Muscle layer of colon (tissue), 2 donors: ENCODE data around the gene AP2B1.

Source experiments
- H3K27ac ChIP-seq: one replicate; pipeline ENCODE4 v1.7.0; 2013; ENCODE audit warnings: low read depth, mild to moderate bottlenecking, low read length, moderate library complexity
- H3K27me3 ChIP-seq, 2 donors: one replicate each; pipeline ENCODE4 v1.7.0; 2013; ENCODE audit warnings: low read length in 2 of 2, mild to moderate bottlenecking in 2 of 2; ENCODE audit not compliant: insufficient read depth in 2 of 2, control insufficient read depth in 1 of 2
- H3K36me3 ChIP-seq: one replicate; pipeline ENCODE4 v1.7.0; 2013; ENCODE audit warnings: mild to moderate bottlenecking, low read length; ENCODE audit not compliant: insufficient read depth
- H3K4me1 ChIP-seq: one replicate; pipeline ENCODE4 v1.7.0; 2013; ENCODE audit warnings: mild to moderate bottlenecking, low read length; ENCODE audit not compliant: insufficient read depth
- H3K4me3 ChIP-seq, 2 donors: one replicate each; pipeline ENCODE4 v1.7.0; 2013; ENCODE audit warnings: low read length in 2 of 2, low read depth in 1 of 2, mild to moderate bottlenecking in 1 of 2, moderate library complexity in 1 of 2
- H3K9ac ChIP-seq: one replicate; pipeline ENCODE4 v1.7.0; 2013; ENCODE audit warnings: low read length
- H3K9me3 ChIP-seq: one replicate; pipeline ENCODE4 v1.7.0; 2013; ENCODE audit warnings: mild to moderate bottlenecking, low read length
- donor health status: abdominal sarcoma.
- donor health status: Adenocarcinoma of cecum.

Gene AP2B1

GRCh38 chr17:35731917-35732805, 145.0 kb downstream of the AP2B1 start:
- no peaks in the 10 kb centered on the region for H3K9me3 ChIP-seq
- no peaks in the 10 kb centered on the region for H3K36me3 ChIP-seq
- H3K27ac ChIP-seq, result no peak overlapping the region
- no peaks in the 10 kb centered on the region for H3K27me3 ChIP-seq
- no peak overlapping the region for H3K9ac ChIP-seq
- H3K4me1 ChIP-seq, result peaks cover 11% of the 10 kb centered on the region
- H3K4me3 ChIP-seq, result peak overlapping the region in 1 of 2 donors; percentile 61

- Histone ChIP-seq H3K4me3 (no peak overlapping the region), H3K36me3 (no peaks in the 10 kb centered on the region), H3K4me1 (peaks cover 11% of the 10 kb centered on the region), H3K27me3 (no peaks in the 10 kb centered on the region), H3K9me3 (no peaks in the 10 kb centered on the region), H3K27ac (no peak overlapping the region), H3K9ac (no peak overlapping the region)
Measured at GRCh38 chr17:35732806-35733136, 145.6 kb downstream of the AP2B1 start.

GRCh38 chr17:35733366-35733765, 146.2 kb downstream of the AP2B1 start:
- H3K36me3 ChIP-seq, result no peaks in the 10 kb centered on the region
- peaks cover 11% of the 10 kb centered on the region for H3K4me1 ChIP-seq
- H3K27ac ChIP-seq, result no peak overlapping the region
- H3K9ac ChIP-seq, result no peak overlapping the region
- no peaks in the 10 kb centered on the region for H3K9me3 ChIP-seq
- H3K4me3 ChIP-seq, result no peak overlapping the region
- no peaks in the 10 kb centered on the region for H3K27me3 ChIP-seq

DNA sequence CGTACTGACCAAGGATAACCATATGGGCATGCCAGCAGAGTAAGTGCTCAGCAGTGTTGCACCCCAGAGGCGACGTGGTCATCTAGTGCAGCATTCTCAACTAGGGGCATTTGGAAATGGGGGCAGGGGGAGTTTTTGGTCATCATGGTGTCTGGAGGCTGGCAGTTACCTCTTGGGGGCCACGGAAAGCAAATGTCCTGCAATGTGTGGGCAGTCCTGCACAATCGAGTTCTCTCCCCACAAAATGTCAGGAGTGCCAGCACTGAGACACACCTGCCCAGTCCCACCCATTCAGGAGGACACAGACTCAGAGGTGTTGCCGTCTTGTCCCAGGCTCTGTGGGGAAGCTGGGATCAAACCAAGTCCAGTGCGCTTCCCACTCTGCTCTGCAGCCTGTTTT, 147.3 kb downstream of the AP2B1 start:
- H3K4me3 ChIP-seq, result no peak overlapping the region
- no peak overlapping the region for H3K9ac ChIP-seq
- H3K4me1 ChIP-seq, result peaks cover 11% of the 10 kb centered on the region
- no peaks in the 10 kb centered on the region for H3K9me3 ChIP-seq
- no peaks in the 10 kb centered on the region for H3K27me3 ChIP-seq
- no peak overlapping the region for H3K27ac ChIP-seq
- no peaks in the 10 kb centered on the region for H3K36me3 ChIP-seq

DNA sequence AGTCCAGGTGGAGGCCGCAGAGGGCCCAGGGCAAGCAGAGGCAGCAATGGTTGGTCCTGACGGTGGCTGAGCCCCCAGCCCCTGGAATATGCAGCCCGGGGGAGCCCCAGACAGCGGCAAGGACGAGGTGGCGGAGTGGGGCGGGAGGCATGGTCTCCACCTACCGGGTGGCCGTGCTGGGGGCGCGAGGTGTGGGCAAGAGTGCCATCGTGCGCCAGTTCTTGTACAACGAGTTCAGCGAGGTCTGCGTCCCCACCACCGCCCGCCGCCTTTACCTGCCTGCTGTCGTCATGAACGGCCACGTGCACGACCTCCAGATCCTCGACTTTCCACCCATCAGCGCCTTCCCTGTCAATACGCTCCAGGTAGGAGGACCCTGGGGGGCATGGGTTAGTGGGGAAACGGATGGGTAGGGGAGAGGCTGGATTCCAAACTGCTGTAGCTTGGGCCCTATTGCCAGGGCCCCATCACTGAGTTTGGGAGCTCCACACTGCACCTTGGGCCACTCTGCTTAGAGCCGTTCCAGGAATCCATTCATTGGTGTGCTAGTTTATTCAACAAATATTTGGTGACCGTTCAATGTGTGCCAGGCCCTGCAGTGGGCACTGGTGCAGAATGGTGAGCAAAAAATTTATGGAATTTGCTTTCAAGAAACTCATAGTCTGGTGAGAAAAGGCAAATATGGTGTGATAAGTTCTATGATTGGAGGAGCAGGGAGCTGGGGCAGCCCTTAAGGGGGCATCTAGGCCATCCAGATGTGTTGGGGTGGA, 148.1 kb downstream of the AP2B1 start:
- Histone ChIP-seq H3K36me3 (no peaks in the 10 kb centered on the region), H3K4me1 (peaks cover 11% of the 10 kb centered on the region), H3K9me3 (no peaks in the 10 kb centered on the region), H3K27ac (no peak overlapping the region), H3K4me3 (no peak overlapping the region), H3K27me3 (peaks cover 1 to 3% of the 10 kb centered on the region in 2 donors), H3K9ac (no peak overlapping the region)

- H3K36me3 ChIP-seq, result no peaks in the 10 kb centered on the region
- no peak overlapping the region for H3K4me3 ChIP-seq
- peaks cover 1% of the 10 kb centered on the region for H3K4me1 ChIP-seq
- H3K9me3 ChIP-seq, result no peaks in the 10 kb centered on the region
- peaks cover 8 to 10% of the 10 kb centered on the region in 2 donors for H3K27me3 ChIP-seq
- no peak overlapping the region for H3K9ac ChIP-seq
- no peak overlapping the region for H3K27ac ChIP-seq
Measured at GRCh38 chr17:35736236-35736635, 149.1 kb downstream of the AP2B1 start.

DNA sequence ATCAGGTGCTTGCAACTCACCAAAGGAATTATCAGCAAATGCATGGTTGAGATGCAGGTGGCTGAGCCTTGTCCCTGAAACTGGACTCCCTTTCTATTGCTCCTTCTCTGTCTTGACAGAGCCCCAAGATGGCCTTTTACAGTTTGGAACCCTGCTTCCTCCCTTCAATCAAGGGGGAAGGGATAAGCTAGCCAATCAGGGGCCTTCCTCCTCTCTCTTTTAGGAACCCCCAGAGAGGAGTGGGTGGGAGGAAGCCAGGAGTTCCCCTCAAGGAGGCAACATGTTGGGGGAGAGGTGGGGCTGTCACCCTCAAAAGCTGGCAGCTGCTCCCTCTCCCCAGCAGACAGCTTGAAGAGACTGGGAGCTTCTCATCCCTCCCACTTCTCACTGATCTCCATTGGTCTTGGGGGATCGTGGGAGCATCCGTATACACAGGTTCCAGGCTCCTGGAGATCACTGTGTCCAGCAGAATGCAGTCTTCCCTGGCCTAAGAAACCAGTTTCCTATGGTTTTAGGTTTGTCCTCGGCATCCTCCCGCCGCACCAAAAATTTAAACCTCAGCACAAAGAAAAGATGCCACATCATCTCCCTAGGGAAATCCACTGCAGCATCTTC, 151.5 kb downstream of the AP2B1 start:
- no peaks in the 10 kb centered on the region for H3K9me3 ChIP-seq
- H3K4me1 ChIP-seq, result no peaks in the 10 kb centered on the region
- peaks cover 29 to 30% of the 10 kb centered on the region in 2 donors for H3K27me3 ChIP-seq
- no peak overlapping the region for H3K27ac ChIP-seq
- H3K9ac ChIP-seq, result no peak overlapping the region
- no peaks in the 10 kb centered on the region for H3K36me3 ChIP-seq
- H3K4me3 ChIP-seq, result no peak overlapping the region

DNA sequence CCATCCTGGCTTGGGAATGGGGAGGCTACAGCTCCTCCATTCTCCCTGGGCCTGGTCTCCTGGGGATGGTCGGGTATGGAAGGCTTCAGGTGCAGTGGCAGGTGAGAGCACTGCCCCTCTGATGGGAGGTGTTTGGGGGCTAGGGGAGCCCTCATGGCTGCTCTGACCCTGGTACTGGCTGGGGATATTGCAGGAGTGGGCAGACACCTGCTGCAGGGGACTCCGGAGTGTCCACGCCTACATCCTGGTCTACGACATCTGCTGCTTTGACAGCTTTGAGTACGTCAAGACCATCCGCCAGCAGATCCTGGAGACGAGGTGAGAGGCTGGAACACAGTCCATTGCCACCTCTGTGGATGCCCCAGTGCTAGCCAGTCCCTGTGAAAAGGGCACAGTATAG, 153.1 kb downstream of the AP2B1 start:
- H3K27ac ChIP-seq, result no peak overlapping the region
- no peaks in the 10 kb centered on the region for H3K36me3 ChIP-seq
- peaks cover 31 to 32% of the 10 kb centered on the region in 2 donors for H3K27me3 ChIP-seq

GRCh38 chr17:35740997-35741931, 154.1 kb downstream of the AP2B1 start:
- Histone ChIP-seq H3K27me3 (peaks cover 31 to 32% of the 10 kb centered on the region in 2 donors), H3K9me3 (no peaks in the 10 kb centered on the region), H3K27ac (no peak overlapping the region), H3K9ac (no peak overlapping the region), H3K36me3 (no peaks in the 10 kb centered on the region), H3K4me1 (no peaks in the 10 kb centered on the region), H3K4me3 (no peak overlapping the region)

More for the DNA sequence above, 153.1 kb downstream of the AP2B1 start:
- Histone ChIP-seq H3K9me3 (no peaks in the 10 kb centered on the region), H3K4me1 (no peaks in the 10 kb centered on the region), H3K9ac (no peak overlapping the region), H3K4me3 (no peak overlapping the region)

- H3K4me1 ChIP-seq, result no peaks in the 10 kb centered on the region
- H3K27me3 ChIP-seq, result peaks cover 31 to 35% of the 10 kb centered on the region in 2 donors
- no peaks in the 10 kb centered on the region for H3K9me3 ChIP-seq
- H3K36me3 ChIP-seq, result no peaks in the 10 kb centered on the region
- H3K9ac ChIP-seq, result no peak overlapping the region
- no peak overlapping the region for H3K4me3 ChIP-seq
- no peak overlapping the region for H3K27ac ChIP-seq
Measured at GRCh38 chr17:35742496-35742895, 155.4 kb downstream of the AP2B1 start.
